HepG2 (cell line): ENCODE data around the gene DBN1. TPM values are rescaled to one million over a fixed set of nuclear protein-coding genes. Genes with fewer than 3 reads are reported as not detected.
A peak's percentile ranks its signal among the peaks of the same experiment; 100 is the strongest.

Experiments
- ATF3 ChIP-seq: sonication (generic); formaldehyde crosslinking; IDR thresholded peaks from 2 replicates; pipeline ENCODE4 v1.4.0; 2020; ENCODE audit warnings: missing genetic modification reagents
- GMEB2 ChIP-seq: IDR thresholded peaks from 2 replicates; pipeline ENCODE4 v1.6.1; 2016; ENCODE audit warnings: missing biosample characterization, missing genetic modification reagents, low read depth
- HNRNPLL ChIP-seq: fragments of 200-400 bp; formaldehyde crosslinking; IDR thresholded peaks from 2 replicates; pipeline ENCODE4 v1.6.1; 2017; ENCODE audit warnings: mild to moderate bottlenecking, low read depth, low read length; ENCODE audit not compliant: poor library complexity, severe bottlenecking
- KMT2B ChIP-seq: IDR thresholded peaks from 2 replicates; pipeline ENCODE4 v1.6.1; 2016; ENCODE audit warnings: missing genetic modification reagents, missing compliant biosample characterization
- POLR2AphosphoS2 ChIP-seq: IDR thresholded peaks from 2 replicates; pipeline ENCODE4 v1.6.1; 2011; ENCODE audit warnings: low read depth, low read length, improper control_type of control experiment
- SP2 ChIP-seq: sonication (generic); formaldehyde crosslinking; IDR thresholded peaks from 2 replicates; pipeline ENCODE4 v1.5.1; 2020; ENCODE audit warnings: mild to moderate bottlenecking, missing genetic modification reagents
- SP4 ChIP-seq: sonication (generic); formaldehyde crosslinking; IDR thresholded peaks from 2 replicates; pipeline ENCODE4 v1.8.1; 2023; ENCODE audit warnings: mild to moderate bottlenecking, missing genetic modification reagents
- TBX3 ChIP-seq: fragments of 450-650 bp; IDR thresholded peaks from 2 replicates; pipeline ENCODE4 v1.6.1; 2017; ENCODE audit warnings: antibody characterized with exemption, mild to moderate bottlenecking, inconsistent platforms, borderline replicate concordance
- TCF12 ChIP-seq, 2 experiments: fragments of 450-650 bp in 1 of 2; sonication (generic) in 1 of 2; formaldehyde crosslinking in 1 of 2; IDR thresholded peaks; 2 replicates each; pipeline versions ENCODE4 v1.6.1 to v1.8.0; 2017 to 2022; ENCODE audit warnings: antibody characterized with exemption in 1 of 2, mild to moderate bottlenecking in 1 of 2, missing genetic modification reagents in 1 of 2, moderate library complexity in 1 of 2
- THAP7 ChIP-seq: sonication (generic); formaldehyde crosslinking; IDR thresholded peaks from 2 replicates; pipeline ENCODE4 v1.8.1; 2023; ENCODE audit warnings: mild to moderate bottlenecking, missing genetic modification reagents
- XBP1 ChIP-seq: sonication (generic); formaldehyde crosslinking; IDR thresholded peaks from 2 replicates; pipeline ENCODE4 v1.5.0; 2020; ENCODE audit warnings: missing genetic modification reagents
- ZBTB2 ChIP-seq: sonication (generic); formaldehyde crosslinking; IDR thresholded peaks from 2 replicates; pipeline ENCODE4 v1.8.0; 2022; ENCODE audit warnings: low read depth, missing genetic modification reagents
- ZEB1 ChIP-seq: IDR thresholded peaks from 2 replicates; pipeline ENCODE4 v1.6.1; 2012; ENCODE audit warnings: mild to moderate bottlenecking, low read depth, inconsistent platforms; ENCODE audit not compliant: insufficient replicate concordance
- ZNF331 ChIP-seq: sonication (generic); formaldehyde crosslinking; IDR thresholded peaks from 2 replicates; pipeline ENCODE4 v1.4.0; 2020; ENCODE audit warnings: missing genetic modification reagents
- ZNF609 ChIP-seq: sonication (generic); formaldehyde crosslinking; IDR thresholded peaks from 2 replicates; pipeline ENCODE4 v1.4.0; 2020; ENCODE audit warnings: mild to moderate bottlenecking, missing genetic modification reagents, borderline replicate concordance
- ZNF614 ChIP-seq: IDR thresholded peaks from 2 replicates; pipeline ENCODE4 v1.6.1; 2018; ENCODE audit warnings: missing biosample characterization, missing genetic modification reagents, inconsistent platforms, borderline replicate concordance
- ZNF619 ChIP-seq: sonication (generic); formaldehyde crosslinking; IDR thresholded peaks from 2 replicates; pipeline ENCODE4 v1.4.0; 2020; ENCODE audit warnings: mild to moderate bottlenecking, missing genetic modification reagents
- ZSCAN22 ChIP-seq: sonication (generic); formaldehyde crosslinking; IDR thresholded peaks from 2 replicates; pipeline ENCODE4 v1.4.0; 2020; ENCODE audit warnings: mild to moderate bottlenecking, missing genetic modification reagents
- polyA plus RNA-seq, 8 experiments: library from polyadenylated mRNA; depleted of rRNA in 3 of 8; stranded (reverse) in 7 of 8; unstranded in 1 of 8; fragments of >200 nt; fragmentation: Illumina TruSeq in 4 of 8; extraction: Trizol in 4 of 8; gene quantifications; 2 replicates each; pipeline versions ENCODE4 v1.2.1 to v1.2.3, GENCODE V29; 2011 to 2016; ENCODE audit warnings: low read depth in 4 of 8, missing spikeins in 1 of 8, mixed read lengths in 1 of 8; ENCODE audit not compliant: insufficient read depth in 1 of 8
- total RNA-seq, 5 experiments: library from RNA; depleted of rRNA; stranded (reverse); fragments of >200 nt; fragmentation: Illumina TruSeq; extraction: Trizol; gene quantifications; 2 replicates each; pipeline ENCODE4 v1.2.3, GENCODE V29; 2016; ENCODE audit warnings: low read depth in 1 of 5

The DBN1 gene
- total and polyA plus RNA-seq, 2 of the 13 experiments (the other 11 are each of a cell fraction or from before 2014, with no cell fraction given) = 27.0 to 37.3 TPM

GRCh38 chr5:177516601-177517568 lies 43.5 kb upstream of the DBN1 start, which contains the start of gene DDX41 (continued):
- TF ChIP-seq ZBTB2 (peak; percentile 94), ZNF609 (CRISPR knock-in tag) (0 out of 2 replicates have a peak, but pooled peaks have one; percentile 63), ATF3 (CRISPR knock-in tag) (peak; percentile 49; the same call in 1 of the 2 replicates), SP2 (CRISPR knock-in tag) (peak; percentile 88), HNRNPLL (peak; percentile 89), GMEB2 (peak; percentile 94), SP4 (peak; percentile 96), ZNF331 (CRISPR knock-in tag) (peak; percentile 89), KMT2B (CRISPR knock-in tag) (peak; percentile 94), ZNF614 (peak; percentile 93; the same call in 1 of the 2 replicates), THAP7 (CRISPR knock-in tag) (peak; percentile 56; the same call in 1 of the 2 replicates), ZSCAN22 (CRISPR knock-in tag) (peak; percentile 37; the same call in 1 of the 2 replicates), XBP1 (CRISPR knock-in tag) (no peak), TBX3 (no peak), ZNF619 (CRISPR knock-in tag) (peak; percentile 81), ZEB1 (no peak), TCF12 (IDR thresholded peaks at IDR 0.05) (no peak), TCF12 (CRISPR knock-in tag; IDR thresholded peaks at IDR 0.05) (peak; percentile 66; the same call in 1 of the 2 replicates), POLR2AphosphoS2 (peak; percentile 74; the same call in 1 of the 2 replicates)
